Right cardiac atrium (tissue), 5 donors: ENCODE results near the gene NEGR1. TPM values are rescaled to one million over a fixed set of nuclear protein-coding genes. Genes with fewer than 3 reads are reported as not detected.

Experiments used
- ATAC-seq, 2 donors: fragments of 200-7000 bp; cut with Tn5 transposase; one replicate each; pipeline versions ENCODE4 v1.8.0 to v1.9.1; 2020; ENCODE audit warnings: moderate library complexity in 2 of 2, mild to moderate bottlenecking in 1 of 2
- DNase-seq, 3 donors: peaks; one replicate each; pipeline ENCODE4 v3.0.0-alpha.2; 2020
- H3K27ac ChIP-seq: one replicate; pipeline ENCODE4 v1.5.1; 2013; ENCODE audit warnings: mild to moderate bottlenecking, low read length, control low read depth, moderate library complexity
- H3K27me3 ChIP-seq: one replicate; pipeline ENCODE4 v1.6.1; 2013; ENCODE audit not compliant: control insufficient read depth, insufficient read depth
- H3K4me1 ChIP-seq: one replicate; pipeline ENCODE4 v1.6.1; 2013; ENCODE audit warnings: low read length; ENCODE audit not compliant: control insufficient read depth, insufficient read depth
- H3K4me3 ChIP-seq: one replicate; pipeline ENCODE4 v1.5.1; 2013; ENCODE audit warnings: low read length, control low read depth
- H3K9me3 ChIP-seq: one replicate; pipeline ENCODE4 v1.6.1; 2013; ENCODE audit warnings: low read length; ENCODE audit not compliant: control insufficient read depth
- WGBS: extraction: QIAGEN DNeasy Blood & Tissue Kit; methylation state at CpG from one replicate; pipeline ENCODE4 v1.1.7; 2013; 5-methylcytosine and 5-hydroxymethylcytosine counted together
- intact Hi-C, 4 donors: fragments of 100-400 bp; cut with DNase I; formaldehyde crosslinking; loops; one replicate each; pipeline versions ENCODE4 v1.11.0 to v1.14.0; 2022 to 2023
- polyA plus RNA-seq: library from polyadenylated mRNA; stranded (reverse); fragments of 200-250 nt; gene quantifications from one replicate; pipeline ENCODE4 v1.2.3, GENCODE V29; 2013
- total RNA-seq, 4 donors: library from RNA; stranded (reverse); fragmentation: NEBNext Ultra II Directional; extraction: Animal tissue kit (Norgen Biotek cat#: 25700); gene quantifications; one replicate each; pipeline ENCODE4 v1.2.1, GENCODE V29; 2021
- donor health status: healthy with polysubstance abuse.
- donor health status: DM: no; HTN: yes; CAD: no.
- donor health status: DM: no; HTN: no; CAD: no.
- donor health status: DM: no; HTN: yes; CAD: no; lungs with severe emphysema.
- donor health status: DM: yes; HTN: yes; CAD: no.

The NEGR1 gene
- total and polyA plus RNA-seq, 5 donors, result 9.1 to 26.1 (median 24.2) TPM

GRCh38 chr1:71693581-71693980 is 588.8 kb downstream of the NEGR1 start:
- intact Hi-C loops, result no loop called here

GRCh38 chr1:71689635-71690034 is 592.7 kb downstream of the NEGR1 start:
- Histone ChIP-seq H3K9me3 (no peaks in the 10 kb centered on the region), H3K4me1 (no peaks in the 10 kb centered on the region), H3K27ac (no peak overlapping the region), H3K4me3 (no peak overlapping the region), H3K27me3 (no peaks in the 10 kb centered on the region)
- 76% methylated on average over 2 of the region's 2 CpGs for WGBS
- intact Hi-C loops, result no loop called here
- DNase-seq (no peak), ATAC-seq (no peak)

More at GRCh38 chr1:71693581-71693980, 588.8 kb downstream of the NEGR1 start:
- no peak overlapping the region for H3K27ac ChIP-seq
- H3K27me3 ChIP-seq, result no peaks in the 10 kb centered on the region
- ATAC-seq (no peak), DNase-seq (no peak)
- H3K4me3 ChIP-seq, result no peak overlapping the region
- no peaks in the 10 kb centered on the region for H3K9me3 ChIP-seq
- H3K4me1 ChIP-seq, result no peaks in the 10 kb centered on the region

- Histone ChIP-seq H3K27ac (no peak overlapping the region), H3K27me3 (no peaks in the 10 kb centered on the region), H3K4me1 (no peaks in the 10 kb centered on the region), H3K4me3 (no peak overlapping the region), H3K9me3 (no peaks in the 10 kb centered on the region)
- ATAC-seq, result no peak
- intact Hi-C loops, result no loop called here
- DNase-seq, result no peak
- 78% methylated on average over 3 of the region's 3 CpGs for WGBS
Observed at GRCh38 chr1:71687376-71687775, 595.0 kb downstream of the NEGR1 start.

- H3K27me3 ChIP-seq, result no peaks in the 10 kb centered on the region
- H3K27ac ChIP-seq, result no peak overlapping the region
- intact Hi-C loops, result no loop called here
- DNase-seq, result no peak
- H3K9me3 ChIP-seq, result no peaks in the 10 kb centered on the region
- H3K4me1 ChIP-seq, result no peaks in the 10 kb centered on the region
- no peak for ATAC-seq
- no peak overlapping the region for H3K4me3 ChIP-seq
- 56% methylated on average over 7 of the region's 7 CpGs for WGBS
Observed at GRCh38 chr1:71676979-71677925, 605.1 kb downstream of the NEGR1 start.

- WGBS, result 48% methylated on average over 3 of the region's 3 CpGs
- intact Hi-C loops, result no loop called here
- H3K4me3 ChIP-seq, result no peak overlapping the region
- no peak for DNase-seq
- no peaks in the 10 kb centered on the region for H3K4me1 ChIP-seq
- no peaks in the 10 kb centered on the region for H3K9me3 ChIP-seq
- no peak for ATAC-seq
- no peaks in the 10 kb centered on the region for H3K27me3 ChIP-seq
- H3K27ac ChIP-seq, result no peak overlapping the region
Observed at GRCh38 chr1:71668065-71668464, 614.3 kb downstream of the NEGR1 start.

GRCh38 chr1:71667216-71667615 is 615.1 kb downstream of the NEGR1 start:
- no peaks in the 10 kb centered on the region for H3K9me3 ChIP-seq
- no peaks in the 10 kb centered on the region for H3K27me3 ChIP-seq
- no peaks in the 10 kb centered on the region for H3K4me1 ChIP-seq
- no peak overlapping the region for H3K27ac ChIP-seq
- peak in 1 of 2 donors; percentile 53 for ATAC-seq
- no peak overlapping the region for H3K4me3 ChIP-seq
- no peak for DNase-seq
- intact Hi-C loops, result no loop called here
- 63% methylated on average over 2 of the region's 2 CpGs for WGBS

- Histone ChIP-seq H3K9me3 (no peaks in the 10 kb centered on the region), H3K4me1 (no peaks in the 10 kb centered on the region), H3K4me3 (no peak overlapping the region), H3K27ac (no peak overlapping the region), H3K27me3 (no peaks in the 10 kb centered on the region)
- ATAC-seq (no peak), DNase-seq (no peak)
- intact Hi-C loops, result no loop called here
Observed at GRCh38 chr1:71666609-71667008, 615.7 kb downstream of the NEGR1 start.

- no peak for ATAC-seq
- DNase-seq, result no peak
- Histone ChIP-seq H3K4me1 (no peaks in the 10 kb centered on the region), H3K27ac (no peak overlapping the region), H3K4me3 (no peak overlapping the region), H3K9me3 (no peaks in the 10 kb centered on the region), H3K27me3 (no peaks in the 10 kb centered on the region)
- 85% methylated on average over 4 of the region's 4 CpGs for WGBS
- intact Hi-C loops, result no loop called here
Observed at GRCh38 chr1:71660411-71660810, 621.9 kb downstream of the NEGR1 start.

GRCh38 chr1:71657891-71658679 is 624.3 kb downstream of the NEGR1 start:
- H3K9me3 ChIP-seq, result no peaks in the 10 kb centered on the region
- intact Hi-C loops, result no loop called here
- ATAC-seq, result peak in 1 of 2 donors; percentile 50
- no peak overlapping the region for H3K27ac ChIP-seq
- H3K4me3 ChIP-seq, result no peak overlapping the region
- no peaks in the 10 kb centered on the region for H3K27me3 ChIP-seq
- DNase-seq, result no peak
- WGBS, result 41% methylated on average over 4 of the region's 4 CpGs
- H3K4me1 ChIP-seq, result no peaks in the 10 kb centered on the region

GRCh38 chr1:71656902-71657301 is 625.4 kb downstream of the NEGR1 start:
- no peak overlapping the region for H3K27ac ChIP-seq
- no peaks in the 10 kb centered on the region for H3K4me1 ChIP-seq
- H3K9me3 ChIP-seq, result no peaks in the 10 kb centered on the region
- DNase-seq (no peak), ATAC-seq (no peak)
- no peaks in the 10 kb centered on the region for H3K27me3 ChIP-seq
- H3K4me3 ChIP-seq, result no peak overlapping the region
- intact Hi-C loops, result no loop called here
- WGBS, result 81% methylated on average over 1 of the region's 1 CpG

GRCh38 chr1:71655604-71656003 is 626.7 kb downstream of the NEGR1 start:
- H3K4me3 ChIP-seq, result no peak overlapping the region
- intact Hi-C loops, result no loop called here
- H3K4me1 ChIP-seq, result no peaks in the 10 kb centered on the region
- no peaks in the 10 kb centered on the region for H3K9me3 ChIP-seq
- ATAC-seq (no peak), DNase-seq (no peak)
- WGBS, result 79% methylated on average over 2 of the region's 2 CpGs
- H3K27me3 ChIP-seq, result no peaks in the 10 kb centered on the region
- H3K27ac ChIP-seq, result no peak overlapping the region
